NCI-H510A treated with DMSO at 0.1 percent for 48 hours (cell line): ENCODE results near the gene SLC12A5.
"Not testable (repeated sequence)": the region's sequence is repeated elsewhere in the genome, so short reads cannot be mapped to it uniquely, and the experiment has no call there.

Experiments
- DNase-seq: peaks from one replicate; lab custom pipeline; 2025; lab: John Stamatoyannopoulos, UW

SLC12A5 gene

DNA sequence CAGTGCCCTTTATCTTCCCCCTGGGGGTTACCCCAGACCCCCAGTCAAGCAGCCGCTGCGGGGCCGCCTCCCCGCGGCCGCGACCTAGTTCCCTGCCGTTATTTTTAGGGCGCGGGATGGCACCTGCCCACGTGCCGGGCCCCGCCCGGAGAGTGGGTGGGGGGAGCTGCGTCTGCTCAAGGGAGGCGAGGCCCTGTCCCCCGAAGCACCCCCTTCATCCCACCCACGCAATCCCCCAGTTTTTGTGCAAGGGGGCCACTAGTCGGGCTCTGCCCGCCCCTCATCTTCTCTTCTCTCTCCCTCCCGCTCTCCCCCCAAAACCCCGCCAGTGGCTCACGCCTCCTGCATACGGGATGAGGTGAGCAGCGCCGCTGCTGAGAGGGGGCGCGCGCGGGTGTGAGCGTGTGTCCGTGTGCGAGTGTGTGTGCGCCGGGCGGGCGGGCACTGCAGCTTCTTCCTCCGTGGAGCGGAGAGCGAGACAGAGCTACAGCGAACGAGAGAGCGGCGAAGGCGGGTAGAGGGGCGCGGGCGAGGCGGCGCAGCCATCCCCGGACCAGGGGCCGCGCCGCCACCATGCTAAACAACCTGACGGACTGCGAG, at the start of gene SLC12A5:
Gene SLC12A5, plus strand, starts transcription at position 444 of the 600 bp plus-strand sequence. Its CDS starts 130 bp downstream, at position 574.
- DNase-seq, result no peak

GRCh38 chr20:45981261-45981660, 47.8 kb upstream of the SLC12A5 start:
- no peak for DNase-seq

GRCh38 chr20:45983279-45983743, 45.7 kb upstream of the SLC12A5 start:
- no peak for DNase-seq

DNA sequence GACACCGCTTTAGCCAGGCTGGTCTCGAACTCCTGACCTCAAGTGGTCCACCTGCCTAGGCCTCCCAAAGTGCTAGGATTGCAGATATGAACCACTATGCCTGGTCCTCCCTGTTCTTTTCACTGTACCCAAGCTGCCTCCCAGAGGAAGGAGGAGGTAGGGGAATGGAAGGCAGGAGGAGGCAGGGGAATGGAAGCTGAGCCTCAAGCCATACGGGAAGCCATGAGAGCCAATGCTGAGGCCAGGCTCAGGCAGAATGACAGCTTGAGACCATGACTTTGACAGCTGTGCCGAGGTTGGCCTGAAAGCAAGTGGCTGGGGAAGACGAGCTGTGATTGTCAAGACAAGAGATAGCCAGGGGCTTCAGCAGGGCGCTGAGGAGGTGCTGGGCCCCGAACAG, 43.4 kb upstream of the SLC12A5 start:
- DNase-seq, result no peak

- DNase-seq, result peak; percentile 43
Observed at GRCh38 chr20:45987108-45987780, 41.8 kb upstream of the SLC12A5 start.

GRCh38 chr20:45988830-45989229, 40.2 kb upstream of the SLC12A5 start:
- not testable (repeated sequence) for DNase-seq

DNA sequence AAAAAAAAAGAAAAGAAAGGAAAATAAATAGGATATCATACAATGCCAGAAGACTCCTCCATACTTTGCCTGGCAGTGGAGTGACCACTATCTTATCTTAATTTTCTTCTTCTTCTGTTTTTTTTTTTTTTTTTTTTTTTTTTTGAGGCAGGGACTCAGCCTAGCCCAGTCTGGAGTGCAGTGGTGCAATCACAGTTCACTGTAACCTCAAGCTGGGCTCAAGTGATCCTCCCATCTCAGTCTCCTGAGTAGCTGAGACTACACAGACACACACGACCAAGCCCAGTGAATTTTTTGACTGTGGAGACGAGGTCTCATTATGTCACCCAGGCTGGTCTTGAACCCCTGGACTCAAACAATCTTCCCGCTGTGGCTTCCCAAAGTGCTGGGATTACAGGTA, 37.4 kb upstream of the SLC12A5 start:
- DNase-seq, result no peak

DNA sequence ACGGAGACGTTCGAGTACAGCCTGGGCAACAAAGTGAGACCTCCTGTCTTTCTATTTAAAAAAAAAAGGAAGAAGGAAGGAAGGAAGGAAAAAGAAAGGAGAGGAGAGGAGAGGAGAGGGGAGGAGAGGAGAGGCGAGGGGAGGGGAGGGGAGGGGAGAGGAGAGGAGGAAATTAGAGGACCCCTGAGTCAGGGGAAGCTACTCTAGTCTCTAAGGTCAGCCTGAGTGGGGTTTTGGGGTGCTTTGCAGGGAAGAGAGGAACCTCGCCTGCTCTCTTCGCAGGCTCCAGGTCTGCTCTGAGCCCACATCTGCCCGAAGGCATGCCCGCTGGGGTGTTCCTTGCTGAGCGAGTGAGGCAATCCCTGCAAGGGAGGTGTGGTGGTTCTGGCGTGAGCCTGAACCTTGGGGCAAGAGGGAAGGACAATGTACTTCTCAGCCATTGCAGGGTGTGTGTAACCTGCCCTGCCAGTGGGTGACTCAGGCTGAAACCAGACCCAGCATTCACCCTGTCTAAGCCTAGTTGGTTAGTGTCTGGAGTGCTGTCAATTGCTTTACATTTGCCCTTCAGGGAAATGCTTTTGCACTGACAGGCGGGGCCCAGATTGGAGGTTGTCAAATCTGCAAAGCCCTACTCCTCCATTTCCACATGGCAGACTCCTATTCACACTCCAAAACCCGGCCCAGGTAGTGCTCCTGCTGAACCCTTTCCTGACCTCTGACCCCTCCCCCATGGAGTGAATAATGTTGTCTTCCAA, 35.6 kb upstream of the SLC12A5 start:
- DNase-seq, result no peak

GRCh38 chr20:45994761-45995493, 34.1 kb upstream of the SLC12A5 start:
- DNase-seq, result no peak

- DNase-seq, result peak; percentile 33
Observed at GRCh38 chr20:45995495-45996097, 33.4 kb upstream of the SLC12A5 start.

- DNase-seq, result no peak
Observed at GRCh38 chr20:45997187-45997586, 31.8 kb upstream of the SLC12A5 start.

DNA sequence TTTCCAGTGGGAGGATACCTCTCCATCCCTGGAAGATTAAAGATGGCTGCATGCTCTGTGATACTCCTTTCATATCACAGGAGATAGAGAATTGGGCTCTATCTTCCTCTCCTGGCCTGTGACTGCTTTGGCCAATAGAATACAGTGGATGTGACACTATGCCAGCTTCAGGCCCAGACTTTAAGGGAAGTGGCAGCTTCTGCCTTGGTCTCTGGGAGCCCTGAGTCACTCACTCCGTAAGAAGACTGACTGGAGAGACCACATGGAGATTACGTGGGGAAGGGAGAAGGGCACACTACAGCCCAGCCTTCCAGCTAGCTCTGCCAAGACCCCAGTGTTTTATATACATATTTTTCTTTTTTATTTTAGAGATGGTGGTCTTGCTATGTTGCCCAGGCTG, 30.7 kb upstream of the SLC12A5 start:
- DNase-seq, result no peak

DNA sequence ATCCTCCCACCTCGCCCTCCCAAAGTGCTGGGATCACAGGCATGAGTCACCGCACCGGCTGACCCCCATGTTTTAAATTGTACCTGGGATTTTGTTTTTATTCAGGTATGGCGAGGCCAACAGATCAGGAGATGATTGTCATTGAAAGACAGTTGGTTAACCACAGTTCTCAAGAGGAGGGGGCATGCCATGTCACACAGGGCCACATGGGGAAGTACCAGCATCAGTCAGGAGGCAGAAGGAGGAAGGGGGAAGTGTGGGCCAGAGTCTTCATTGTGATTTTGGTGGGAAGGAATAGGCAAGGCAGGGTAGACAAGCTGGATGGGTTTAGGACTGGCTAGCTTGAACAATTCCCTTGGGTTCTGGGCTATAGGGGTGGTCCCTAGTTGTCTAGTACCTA, 30.3 kb upstream of the SLC12A5 start:
- no peak for DNase-seq

DNA sequence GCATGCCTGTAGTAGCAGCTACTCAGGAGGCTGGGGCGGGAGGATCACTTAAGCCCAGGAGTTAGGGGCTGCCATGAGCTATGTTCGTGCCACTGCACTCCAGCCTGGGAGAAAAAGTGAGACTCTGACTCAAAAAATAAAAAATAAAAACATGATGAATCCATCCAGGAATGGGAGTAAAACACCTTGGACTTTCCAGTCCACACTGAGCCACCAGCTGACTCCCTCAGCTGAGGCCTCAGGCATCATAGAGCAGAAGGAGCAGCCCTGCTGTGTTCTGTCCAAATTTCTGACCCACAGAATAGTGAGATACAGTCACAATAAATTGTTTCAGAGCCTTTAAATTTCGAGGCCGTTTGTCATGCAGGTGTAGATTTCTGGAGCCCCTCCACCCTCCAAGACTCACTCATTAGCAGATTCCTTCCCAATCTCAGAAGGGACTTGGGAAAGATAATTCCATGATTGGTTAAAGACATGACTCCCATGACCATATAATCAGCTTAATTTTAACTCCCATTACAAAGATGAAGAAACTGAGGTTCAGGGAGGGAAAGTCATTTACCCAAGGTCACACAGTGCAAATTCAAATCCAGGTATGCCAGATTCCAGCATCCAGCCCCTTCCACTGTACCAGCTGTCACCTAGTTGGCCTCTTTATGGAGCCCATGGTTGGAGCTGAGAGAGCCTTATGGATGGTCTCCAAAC, 29.3 kb upstream of the SLC12A5 start:
- no peak for DNase-seq

- no peak for DNase-seq
Observed at GRCh38 chr20:46000262-46000996, 28.6 kb upstream of the SLC12A5 start.

GRCh38 chr20:46001498-46001897, 27.5 kb upstream of the SLC12A5 start:
- no peak for DNase-seq

GRCh38 chr20:46002008-46002407, 27.0 kb upstream of the SLC12A5 start:
- DNase-seq, result no peak

DNA sequence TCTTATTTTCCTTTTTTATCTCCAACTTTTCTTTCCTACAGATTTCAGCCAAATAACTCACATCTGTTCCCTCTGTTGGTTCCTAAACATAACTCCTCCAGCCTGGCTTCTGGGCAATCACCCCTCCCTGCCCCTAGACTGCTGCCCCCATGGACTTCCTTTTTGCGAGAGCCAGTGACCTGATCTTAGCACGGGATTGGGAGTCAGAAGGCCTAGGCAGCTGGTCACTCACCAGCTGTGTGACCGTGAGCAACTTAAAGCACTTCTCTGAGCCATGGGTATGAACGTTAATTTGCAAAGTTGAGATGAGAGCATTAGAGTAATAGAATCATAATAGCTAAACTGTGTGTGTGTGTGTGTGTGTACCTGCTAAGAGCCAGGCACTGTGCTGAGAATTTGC, 24.8 kb upstream of the SLC12A5 start:
- DNase-seq, result no peak

DNA sequence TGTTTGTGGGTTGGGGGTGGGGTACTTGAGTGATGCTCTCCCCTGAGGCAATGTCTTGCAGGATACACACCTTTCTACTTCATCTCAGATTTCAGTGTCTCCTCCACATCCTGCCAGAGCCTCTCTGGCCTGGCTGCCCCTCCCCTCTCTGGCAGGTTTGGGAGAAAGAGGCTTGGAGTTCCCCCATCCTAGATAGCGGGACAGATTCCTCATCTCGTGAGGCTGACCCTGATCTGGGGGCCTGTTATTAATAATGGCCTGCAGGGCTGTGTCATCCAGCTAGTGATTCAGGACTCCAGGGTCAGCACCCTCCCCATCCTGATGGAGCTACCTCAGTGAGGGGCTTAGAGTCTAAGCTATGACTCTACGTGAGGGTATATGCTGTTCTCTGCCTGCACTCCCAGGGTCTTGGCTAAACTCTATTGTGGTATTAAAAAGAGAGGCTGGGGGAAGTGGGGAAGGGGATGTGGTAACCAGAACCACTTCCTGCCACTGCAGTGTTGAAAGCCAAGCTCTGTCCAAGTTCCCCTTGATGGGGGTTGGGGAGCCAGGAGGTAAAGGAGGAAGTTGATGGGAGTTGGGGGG, 24.0 kb upstream of the SLC12A5 start:
- DNase-seq, result peak; percentile 31

GRCh38 chr20:46006022-46006705, 22.9 kb upstream of the SLC12A5 start:
- DNase-seq, result no peak
